ENCODE data around the gene SH3BP5.

Gene SH3BP5

DNA sequence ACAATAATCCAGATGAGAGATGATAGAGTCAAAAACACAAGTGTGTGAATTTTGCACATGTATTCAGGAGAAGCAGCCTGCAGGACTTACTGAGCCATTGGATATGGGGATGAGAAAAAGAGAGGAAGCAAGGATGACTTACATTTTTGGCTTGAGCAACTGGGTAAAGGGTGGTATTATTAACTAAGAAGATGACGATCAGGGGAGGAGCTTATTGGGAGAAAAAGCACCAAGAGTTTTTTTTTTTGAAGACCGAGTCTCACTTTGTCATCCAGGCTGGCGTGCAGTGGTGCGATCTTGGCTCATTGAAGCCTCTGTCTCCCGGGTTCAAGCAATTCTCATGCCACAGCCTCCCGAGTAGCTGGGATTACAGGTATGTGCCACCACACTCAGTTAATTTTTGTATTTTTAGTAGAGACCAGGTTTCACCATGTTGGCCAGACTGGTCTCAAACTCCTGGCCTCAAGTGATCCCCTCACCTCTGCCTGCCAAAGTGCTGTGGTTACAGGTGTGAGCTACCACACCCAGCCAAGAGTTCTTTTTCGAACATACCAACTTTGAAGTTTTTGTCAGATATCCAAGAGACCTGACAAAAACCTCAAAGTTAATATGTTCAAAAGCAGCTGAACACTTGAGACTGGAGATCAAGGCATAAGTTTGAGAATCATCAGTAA is 14.8 kb upstream of the SH3BP5 start:
- no peak for DNase-seq (ENCODE audit: low spot score)

DNA sequence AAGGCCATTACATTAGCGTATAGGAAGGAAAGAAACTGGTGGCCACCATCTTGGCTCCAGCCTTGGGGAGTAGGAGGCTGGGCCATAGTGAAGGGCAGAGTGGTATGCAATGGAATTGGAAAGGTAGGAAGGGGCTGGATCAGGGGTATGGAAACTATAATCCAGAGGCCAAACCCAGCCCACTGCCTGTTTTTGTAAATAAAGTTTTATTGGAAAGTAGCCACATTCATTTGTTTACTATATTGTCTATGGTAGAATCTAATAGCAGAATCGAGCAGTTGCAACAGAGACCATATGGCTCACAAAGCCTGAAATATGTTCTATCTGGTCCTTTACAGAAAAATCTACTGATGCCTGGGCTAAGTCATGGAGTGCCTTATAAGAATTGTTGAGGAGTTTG is 14.1 kb upstream of the SH3BP5 start:
- no peak for DNase-seq (ENCODE audit: low spot score)

DNA sequence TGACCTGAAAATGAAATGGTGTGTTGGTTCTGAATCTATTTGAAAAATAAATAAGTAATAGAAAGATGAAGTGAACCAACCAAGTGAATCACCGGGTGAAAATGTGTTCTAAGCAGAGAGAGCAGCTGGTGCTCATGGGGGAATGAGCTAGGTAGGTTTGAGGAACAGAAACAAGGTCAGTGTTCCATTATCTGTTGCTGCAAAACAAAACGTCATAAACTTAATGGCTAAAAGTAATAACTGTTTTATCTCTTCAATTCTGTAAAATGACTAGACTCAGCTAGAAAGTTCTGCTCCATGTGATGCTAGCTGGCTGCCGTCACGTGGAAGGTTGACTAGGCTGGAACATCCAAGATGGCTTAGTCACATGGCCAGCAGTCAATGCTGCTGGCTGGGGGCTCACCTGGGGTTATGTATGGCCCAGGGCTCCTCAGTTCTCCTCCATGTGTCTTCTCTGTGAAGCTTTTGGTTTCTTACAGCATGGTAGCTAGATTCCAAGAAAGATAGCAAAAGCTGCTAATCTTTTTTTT is 13.3 kb upstream of the SH3BP5 start:
- DNase-seq (ENCODE audit: low spot score) = no peak

DNA sequence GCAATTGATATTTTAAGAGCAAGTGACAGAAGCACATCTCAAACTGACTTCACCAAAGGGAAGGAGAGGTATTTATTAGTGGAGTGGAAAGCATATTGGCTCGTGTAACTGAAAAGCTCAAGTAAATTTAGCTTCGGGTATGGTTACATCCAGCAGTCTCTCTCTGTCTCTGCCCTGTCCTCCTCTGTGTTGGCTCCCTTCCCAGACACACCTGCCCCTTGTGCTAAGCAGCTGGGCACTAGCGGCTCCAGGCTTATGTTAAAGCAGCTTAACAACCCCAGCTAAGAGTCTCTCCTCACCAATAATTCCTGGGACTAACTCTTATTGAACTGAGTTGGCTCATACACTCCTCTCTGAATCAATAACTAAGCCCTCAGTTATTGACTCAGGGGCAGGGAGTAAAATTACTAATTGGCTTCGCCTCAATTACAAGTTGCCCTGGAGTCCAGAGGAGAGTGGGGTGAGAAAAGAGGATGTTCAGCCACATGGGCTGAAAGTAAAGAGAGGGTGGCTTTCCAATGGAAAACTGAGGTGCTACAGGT is 12.8 kb upstream of the SH3BP5 start:
- DNase-seq (ENCODE audit: low spot score) = no peak

DNA sequence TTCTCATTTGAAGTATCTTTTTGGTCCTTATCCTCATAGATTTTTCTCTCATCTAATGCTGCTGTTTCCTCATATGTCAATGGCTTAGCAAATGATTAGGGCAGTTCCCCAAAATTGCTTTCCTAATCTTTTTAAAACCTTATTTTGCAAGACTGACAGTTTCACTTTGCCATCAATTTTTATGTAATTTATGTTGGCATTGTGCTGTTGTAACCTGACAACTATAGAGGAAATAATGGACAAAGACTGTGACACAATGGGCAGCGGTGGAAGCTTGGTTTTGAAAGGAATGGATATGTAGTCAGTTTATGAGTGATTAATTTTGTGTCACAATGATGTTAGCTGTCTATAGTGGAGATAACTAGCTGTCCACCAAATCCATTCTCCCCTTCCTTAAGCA is 10.6 kb upstream of the SH3BP5 start:
- no peak for DNase-seq (ENCODE audit: low spot score)

DNA sequence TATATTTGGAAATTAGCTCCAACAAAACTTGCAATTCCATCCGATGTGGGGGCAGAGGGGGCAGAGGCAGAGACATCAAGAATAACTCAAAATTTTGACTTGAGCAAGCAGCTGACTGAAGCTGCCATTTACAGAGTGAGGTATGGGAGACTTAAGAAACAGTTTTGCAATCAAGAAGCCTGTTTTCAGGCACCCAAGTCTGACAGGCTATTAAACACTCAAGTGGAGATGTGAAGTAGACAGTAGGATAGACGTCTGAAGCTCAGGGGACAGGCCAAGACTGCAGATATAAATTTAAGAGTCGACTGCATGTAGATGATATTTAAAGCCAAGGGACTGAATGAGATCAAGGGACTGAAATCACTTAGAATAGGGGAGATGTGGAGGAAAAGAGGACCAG is 9.9 kb upstream of the SH3BP5 start:
- no peak for DNase-seq (ENCODE audit: low spot score)

DNA sequence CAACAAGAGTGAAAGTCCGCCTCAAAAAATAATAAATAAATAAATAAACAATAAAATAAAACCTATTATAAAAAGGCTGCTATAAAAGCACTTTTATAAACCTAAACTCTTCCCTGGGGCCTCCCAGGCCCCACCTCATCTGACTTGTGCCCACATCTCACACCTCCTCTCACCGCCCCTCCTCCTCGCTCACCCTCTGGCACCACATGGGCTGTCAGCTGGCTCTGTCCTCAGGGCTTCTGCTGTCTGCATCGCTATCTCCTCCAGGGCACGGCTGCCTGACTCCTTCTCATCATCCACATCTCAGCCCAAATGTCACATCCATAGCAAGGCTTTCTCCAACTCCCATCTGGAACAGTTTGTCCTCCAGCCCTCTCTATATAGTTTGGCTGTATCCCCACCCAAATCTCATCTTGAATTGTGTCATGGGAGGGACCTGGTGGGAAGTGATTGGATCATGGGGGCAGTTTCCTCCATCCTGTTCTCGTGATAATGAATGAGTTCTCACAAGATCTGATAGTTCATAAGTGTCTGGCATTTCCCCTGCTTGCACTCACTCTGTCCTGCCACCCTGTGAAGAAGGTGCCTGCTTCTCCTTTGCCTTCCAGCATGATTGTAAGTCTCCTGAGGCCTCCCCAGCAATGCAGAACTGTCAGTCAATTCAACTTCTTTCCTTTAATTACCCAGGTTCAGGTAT is 8.8 kb upstream of the SH3BP5 start:
- no peak for DNase-seq (ENCODE audit: low spot score)

DNA sequence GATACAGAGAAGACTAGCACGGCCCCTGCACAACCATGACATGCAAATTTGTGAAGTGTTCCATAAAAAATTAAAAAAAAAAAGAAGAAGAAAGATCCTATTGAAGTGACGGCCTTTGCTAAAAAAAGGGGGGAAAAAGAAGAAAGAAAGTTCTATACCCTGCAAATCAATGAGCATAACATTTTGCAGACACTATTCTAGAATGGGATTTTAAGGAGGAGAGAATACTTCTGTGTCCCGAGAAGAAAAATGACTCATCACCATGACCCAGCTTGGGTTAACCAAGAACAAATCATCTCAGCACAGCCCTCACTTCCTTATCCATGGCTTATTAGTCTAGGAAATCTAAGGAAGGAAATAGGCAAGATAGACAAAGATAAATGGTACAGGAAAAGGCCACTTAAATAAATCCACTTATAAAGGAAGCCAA is 7.4 kb upstream of the SH3BP5 start:
- DNase-seq (ENCODE audit: low spot score) = peak; percentile 77

DNA sequence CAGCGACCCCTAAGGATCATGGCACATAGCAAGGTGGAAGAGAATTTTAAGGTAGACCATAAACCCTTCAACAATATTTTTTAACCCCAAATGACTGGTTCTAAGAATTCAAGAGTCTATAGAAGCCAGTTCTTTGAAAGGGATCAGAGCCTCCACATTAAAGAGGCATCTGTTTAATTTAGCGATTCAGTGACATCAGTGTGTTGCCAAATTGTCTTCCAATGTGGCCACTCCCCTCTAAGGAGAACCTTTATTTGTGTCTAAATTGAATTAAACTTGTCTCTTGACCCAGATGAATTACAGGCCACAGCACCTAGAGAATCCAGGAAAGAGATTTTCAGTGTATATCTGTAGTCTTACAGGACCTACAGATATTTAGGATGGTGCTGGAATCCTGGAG is 6.6 kb upstream of the SH3BP5 start:
- no peak for DNase-seq (ENCODE audit: low spot score)

DNA sequence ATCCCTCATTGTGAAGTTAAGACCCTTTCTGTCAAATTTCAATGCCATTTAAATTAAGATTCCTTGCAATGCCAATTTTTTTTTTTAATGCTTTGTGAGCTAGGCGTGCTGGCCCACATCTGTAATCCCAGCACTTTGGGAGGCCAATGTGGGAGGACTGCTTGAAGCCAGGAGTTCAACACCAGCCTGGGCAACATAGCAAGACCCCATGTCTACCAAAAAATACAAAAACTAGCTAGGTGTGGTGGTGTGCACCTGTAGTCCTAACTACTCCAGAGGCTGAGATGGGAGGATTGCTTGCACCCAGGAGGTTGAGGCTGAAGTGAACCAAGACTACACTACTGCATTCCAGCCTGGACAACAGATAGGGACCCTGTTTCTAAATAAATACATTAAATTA is 5.6 kb upstream of the SH3BP5 start:
- no peak for DNase-seq (ENCODE audit: low spot score)

DNA sequence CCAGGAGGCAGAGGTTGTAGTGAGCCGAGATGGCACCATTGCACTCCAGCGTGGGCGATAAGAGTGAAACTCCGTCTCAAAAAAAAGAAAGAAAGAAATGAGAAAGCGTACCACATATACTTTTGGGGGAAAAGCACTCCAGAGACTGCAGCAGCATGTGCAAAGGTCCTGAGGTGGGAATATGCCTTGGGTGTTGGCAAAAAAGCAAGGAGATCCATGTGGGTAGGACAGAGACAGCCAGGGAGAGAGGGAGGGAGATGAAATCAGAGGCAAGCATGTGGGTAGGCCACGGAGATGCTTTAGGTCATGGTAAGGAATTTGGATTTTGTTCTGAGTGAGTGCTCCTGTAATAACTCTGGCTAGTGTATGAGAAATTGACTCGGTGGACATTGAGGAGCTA is 3.7 kb upstream of the SH3BP5 start:
- no peak for DNase-seq (ENCODE audit: low spot score)

DNA sequence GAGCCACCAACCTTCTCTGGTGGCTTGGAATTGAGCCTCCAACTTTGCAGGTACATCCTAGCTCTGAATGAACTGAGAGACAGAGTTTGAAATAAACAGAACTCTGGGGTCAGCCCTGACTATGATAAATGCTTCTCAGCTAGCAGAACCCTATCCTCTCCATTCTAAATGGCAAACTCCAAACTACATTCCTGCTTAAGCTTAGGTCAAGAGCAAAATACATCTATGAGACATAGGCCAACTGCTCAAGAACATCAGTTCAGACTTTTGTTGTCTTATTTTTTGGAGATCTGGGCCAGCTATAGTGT is 1.5 kb upstream of the SH3BP5 start:
- DNase-seq (ENCODE audit: low spot score) = no peak

DNA sequence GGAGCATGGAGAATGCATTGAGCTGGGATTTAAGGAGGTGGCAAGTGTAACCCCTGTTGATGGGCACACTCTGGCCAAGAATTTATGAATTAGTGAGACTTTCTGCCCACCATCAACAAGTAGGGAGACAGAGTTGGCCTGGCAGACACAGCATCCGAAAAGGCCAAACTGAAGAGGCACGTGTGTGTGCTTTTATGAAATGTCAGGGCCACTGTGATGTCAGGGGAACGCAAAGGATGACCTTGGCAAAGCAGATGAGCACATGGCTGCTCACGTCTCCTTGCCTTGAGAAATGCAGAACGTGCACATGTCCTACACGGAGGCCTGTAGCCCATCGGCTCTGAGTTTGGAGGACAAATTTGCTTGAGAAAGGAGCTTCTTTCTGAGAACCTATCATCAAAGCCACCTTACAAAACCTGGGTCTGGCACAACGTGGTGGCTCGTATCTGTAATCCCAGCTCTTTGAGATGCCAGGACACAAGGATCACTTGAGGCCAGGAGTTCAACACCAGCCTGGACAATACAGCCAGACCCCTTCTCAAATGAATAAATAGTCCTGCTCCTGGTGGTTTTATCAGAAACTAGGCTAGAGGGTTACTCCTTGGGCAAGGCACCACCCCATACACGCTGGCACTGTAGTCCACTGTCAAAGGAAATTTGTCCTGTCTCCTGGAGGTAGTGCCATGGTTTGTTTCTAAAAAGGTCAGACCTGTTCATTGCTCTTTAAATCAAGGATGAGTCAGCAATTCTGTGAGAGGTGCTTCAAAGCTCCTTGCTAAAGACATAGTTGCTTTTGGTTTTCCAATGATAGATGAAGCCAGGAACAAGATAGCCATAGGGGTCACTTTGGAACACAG is 941 bp upstream of the SH3BP5 start:
- no peak for DNase-seq (ENCODE audit: low spot score)

DNA sequence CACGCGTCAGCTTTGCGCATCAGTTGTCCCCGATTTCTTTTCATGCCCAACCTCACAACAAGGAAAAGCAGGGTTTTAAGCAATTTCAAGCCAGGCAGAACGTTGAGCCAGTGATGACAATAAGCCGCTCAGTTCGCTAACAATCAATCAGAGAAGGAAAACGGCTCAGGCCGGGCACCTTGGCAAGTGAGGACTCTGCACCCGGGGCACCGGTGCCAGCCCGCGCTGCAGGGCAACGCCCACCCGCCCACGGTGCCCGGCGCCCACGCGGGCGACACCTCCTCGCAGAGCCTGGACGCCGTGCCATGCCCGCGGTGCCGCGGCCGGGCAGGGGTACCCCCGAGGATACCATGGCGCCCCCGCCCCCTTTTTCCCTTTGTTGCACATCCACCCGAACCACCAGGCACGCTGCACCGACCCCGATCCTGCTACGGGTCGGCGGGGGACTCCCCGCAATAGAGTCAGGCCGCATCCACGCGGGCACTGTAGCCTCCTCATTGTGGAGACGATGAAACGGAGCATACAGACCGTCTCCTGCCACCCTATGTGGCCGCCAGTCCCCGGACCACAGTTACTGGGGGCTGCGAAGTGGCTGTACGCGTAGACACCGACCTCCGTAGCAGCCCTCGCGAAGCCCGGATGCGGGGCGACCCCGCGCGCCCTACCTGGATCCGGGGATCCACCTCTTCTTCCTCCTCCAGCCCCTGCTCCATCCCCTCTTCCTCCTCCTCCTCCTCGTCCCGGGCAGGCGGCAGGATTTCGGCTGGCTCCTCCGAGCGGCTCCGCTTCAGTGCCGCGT is 581 bp downstream of the SH3BP5 start:
- DNase-seq (ENCODE audit: low spot score) = no peak

DNA sequence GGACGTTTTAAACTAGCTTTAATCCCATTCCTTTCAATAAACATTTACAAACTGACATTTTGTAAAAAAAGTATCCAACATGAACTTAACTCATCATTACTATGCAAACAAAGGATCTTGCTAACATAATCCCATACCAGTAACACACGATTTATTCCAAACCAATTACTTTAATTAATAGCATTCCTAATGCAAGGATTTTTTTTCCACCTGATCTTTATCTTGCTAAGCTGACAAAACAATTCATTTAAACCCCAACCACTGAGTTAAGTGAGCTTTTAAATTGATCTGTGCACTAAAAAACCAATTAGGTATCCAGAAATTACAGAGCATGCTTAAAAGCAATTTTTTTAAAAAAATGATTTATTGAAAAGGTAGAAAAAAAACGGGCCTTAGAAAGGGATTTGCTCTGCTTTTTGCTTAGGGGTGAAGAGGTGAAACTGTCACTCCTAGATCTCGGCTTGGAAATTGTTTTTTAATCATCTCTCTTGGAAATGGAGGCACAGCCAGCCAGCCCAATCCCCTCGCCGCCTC is 1.2 kb downstream of the SH3BP5 start:
- peak; percentile 36 for DNase-seq (ENCODE audit: low spot score)

DNA sequence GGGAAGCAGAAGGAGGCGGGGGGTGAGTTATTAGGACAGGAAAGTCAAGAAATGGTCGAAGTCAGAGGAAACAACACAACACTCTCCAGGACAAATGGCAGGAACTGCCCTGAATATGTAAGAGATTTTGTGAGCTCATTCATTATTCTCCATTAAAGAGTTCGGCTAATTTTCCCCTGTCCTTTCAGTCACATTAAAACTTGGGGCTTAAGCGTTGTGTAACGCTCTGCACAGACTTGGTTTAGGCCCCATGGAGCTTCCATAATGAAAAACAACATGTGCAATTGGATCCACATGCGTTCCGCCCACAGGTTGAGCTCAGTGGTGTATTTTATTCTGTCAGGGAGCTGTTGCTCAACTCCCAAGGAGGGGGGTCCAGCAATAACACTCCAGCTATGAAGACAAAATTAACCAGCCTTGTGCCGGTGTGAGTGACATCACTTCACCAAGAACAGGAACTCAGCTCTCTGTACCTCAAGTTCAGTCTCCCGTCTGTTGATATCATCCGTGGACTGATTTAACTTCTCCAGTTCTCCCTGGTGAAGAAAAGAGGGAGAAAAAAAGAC is 2.3 kb downstream of the SH3BP5 start:
- peak; percentile 26 for DNase-seq (ENCODE audit: low spot score)

DNA sequence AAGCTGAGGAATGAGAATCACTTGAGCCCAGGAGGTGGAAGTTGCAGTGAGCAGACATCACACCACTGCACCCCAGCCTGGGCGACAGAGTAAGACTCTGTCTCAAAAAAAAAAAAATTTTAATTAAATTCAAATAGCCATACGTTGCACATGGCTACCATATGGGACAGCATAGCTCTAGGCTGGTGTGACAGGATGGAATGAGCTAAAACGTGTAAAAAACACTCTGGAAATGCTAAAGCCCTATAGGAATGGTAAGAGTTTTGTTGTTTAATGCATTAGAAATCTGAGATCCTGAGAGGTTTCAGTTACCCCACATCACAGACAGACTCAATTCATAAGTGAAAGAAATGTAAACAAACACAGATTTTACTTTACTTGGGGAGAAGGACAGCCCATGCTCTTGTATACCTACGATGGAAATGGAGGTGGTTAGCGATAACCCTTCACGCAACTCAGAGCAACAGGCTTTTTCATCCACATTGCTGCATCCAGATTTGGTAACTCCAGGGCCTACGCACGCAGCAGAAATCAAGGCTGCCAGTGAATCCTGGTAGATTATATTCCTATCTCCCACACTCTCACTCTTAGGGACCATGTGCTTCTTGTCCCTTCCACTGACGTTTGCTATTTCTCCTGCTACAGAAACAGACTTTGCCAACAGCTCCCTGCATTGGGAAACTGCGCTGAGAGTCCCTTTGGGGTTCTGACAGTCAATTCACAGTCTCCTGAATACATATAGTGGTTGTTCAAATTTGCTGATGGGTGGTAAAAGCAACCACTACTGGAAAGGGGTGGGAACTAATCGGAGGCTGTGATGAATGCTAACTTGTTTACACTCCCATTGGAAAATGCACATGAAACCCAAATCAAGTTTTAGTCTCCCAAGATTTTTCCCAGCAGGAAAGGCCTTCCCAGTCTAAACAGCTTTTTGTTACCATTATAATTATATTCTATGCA is 3.1 kb downstream of the SH3BP5 start:
- no peak for DNase-seq (ENCODE audit: low spot score)

DNA sequence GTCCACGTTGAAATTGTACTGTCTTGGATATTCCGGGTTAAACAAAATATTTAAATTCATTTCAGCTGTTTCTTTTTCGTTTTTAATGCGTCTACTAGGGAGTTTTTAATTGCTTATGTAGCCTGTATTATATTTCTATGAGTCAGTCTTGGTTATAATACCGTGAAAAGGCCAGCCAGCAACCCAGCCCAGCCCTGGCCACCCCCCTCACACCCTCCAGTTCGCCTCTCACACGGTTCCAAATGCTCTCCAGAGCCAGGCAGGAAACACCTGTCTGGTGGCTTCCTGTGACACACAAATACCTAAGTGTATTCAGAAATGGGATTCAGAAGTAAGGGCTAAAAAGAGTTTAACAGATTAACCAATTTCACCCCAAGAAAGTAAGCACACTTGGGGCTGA is 4.4 kb downstream of the SH3BP5 start:
- peak; percentile 92 for DNase-seq (ENCODE audit: low spot score)

DNA sequence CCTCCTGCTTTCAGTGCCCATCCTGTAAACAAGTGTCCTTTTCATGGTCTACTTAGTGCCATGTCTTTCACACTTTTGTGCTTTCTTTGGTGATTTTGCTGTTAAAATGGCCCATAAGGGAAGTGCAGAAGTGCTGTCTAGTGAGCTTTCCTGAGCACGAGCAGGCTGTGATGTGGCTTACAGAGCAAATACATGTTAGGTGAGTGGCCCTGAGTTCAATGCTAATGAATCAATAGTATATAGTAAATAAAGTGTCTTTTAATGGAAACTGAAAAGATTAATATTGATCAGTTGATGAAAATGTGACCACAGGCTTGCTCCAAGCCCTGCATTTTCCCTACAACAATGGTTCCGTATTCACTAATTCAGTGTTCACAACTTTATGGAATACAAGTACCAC is 5.7 kb downstream of the SH3BP5 start:
- no peak for DNase-seq (ENCODE audit: low spot score)

DNA sequence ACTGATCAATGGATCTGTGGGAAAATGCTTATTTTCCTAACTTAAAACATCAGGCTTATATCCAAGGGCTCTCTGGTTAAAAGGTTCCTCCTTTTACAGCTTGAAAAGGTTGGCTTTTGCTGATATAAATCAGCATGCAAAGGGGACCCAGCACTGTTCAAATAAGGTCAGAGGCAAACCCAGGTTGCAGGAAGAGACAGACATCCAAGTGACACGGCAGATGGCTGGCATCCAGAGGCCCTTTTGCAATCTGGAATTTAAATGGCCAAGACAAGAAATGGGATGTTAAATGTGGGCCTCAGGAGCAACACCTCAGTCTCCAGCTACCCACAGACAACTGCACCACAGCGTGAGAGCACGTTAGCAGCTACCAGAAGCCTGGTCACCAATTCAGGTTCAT is 6.3 kb downstream of the SH3BP5 start:
- DNase-seq (ENCODE audit: low spot score) = no peak

Measured in kidney capillary endothelial cell (primary cell).